ELR (cell line): ENCODE measurements around the gene SLC24A5.
A peak's percentile ranks its signal among the peaks of the same experiment; 100 is the strongest.

ENCODE experiments used
- DNase-seq: peaks from one replicate; pipeline ENCODE4 v3.0.0-alpha.2; 2015; ENCODE audit warnings: low read depth

SLC24A5 gene

DNA sequence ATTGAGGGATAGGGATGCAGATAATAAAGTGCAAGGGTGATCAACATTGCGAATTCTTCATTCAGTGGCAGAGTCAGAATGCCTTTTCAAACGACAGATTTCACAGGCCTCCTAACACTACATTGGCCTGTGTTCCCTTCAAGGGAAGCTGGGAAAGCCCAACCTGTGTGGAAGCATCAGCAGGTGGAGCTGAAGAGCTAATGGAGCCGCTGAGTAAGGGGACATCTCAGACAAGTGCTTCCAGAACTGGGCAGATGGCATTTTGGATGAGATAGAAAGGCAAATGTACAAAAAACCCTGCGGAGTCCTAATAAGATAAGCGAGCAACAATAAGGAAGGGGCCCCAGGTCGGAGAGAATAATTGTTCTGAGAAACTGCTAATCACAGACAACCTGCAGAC is 8.5 kb upstream of the SLC24A5 start:
- peak; percentile 44 for DNase-seq

GRCh38 chr15:48119277-48119676 is 1.5 kb upstream of the SLC24A5 start:
- peak; percentile 8 for DNase-seq

- DNase-seq = no peak
Measured at GRCh38 chr15:48121849-48122248, 1.1 kb downstream of the SLC24A5 start.

- DNase-seq = no peak
Measured at GRCh38 chr15:48126667-48127355, 6.0 kb downstream of the SLC24A5 start.

- DNase-seq = no peak
Measured at GRCh38 chr15:48131324-48131723, 10.5 kb downstream of the SLC24A5 start.

- DNase-seq = no peak
Measured at GRCh38 chr15:48132874-48133273, 12.1 kb downstream of the SLC24A5 start.

- peak; percentile 47 for DNase-seq
Measured at GRCh38 chr15:48143856-48144255, 23.1 kb downstream of the SLC24A5 start.

GRCh38 chr15:48144889-48145288 is 24.1 kb downstream of the SLC24A5 start:
- DNase-seq = peak; percentile 13

DNA sequence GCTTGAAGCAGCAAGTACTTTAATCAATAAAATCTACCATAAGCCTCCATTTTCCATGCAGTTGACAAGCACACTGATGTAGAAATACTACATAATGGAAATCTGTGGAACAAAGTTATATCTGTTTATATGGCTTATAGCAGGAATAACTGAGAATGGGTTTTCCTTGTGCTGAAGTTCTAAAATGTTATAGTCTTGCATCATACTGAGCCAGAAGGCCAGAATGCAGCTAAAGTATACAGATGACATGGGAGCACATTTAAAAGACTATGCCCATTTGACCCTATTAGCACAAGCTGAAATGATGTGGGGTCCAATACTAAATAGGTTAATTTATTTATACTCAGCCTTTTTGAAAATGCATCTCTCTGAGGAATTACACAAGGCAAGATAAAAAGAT is 25.1 kb downstream of the SLC24A5 start:
- DNase-seq = no peak

- DNase-seq = peak; percentile 14
Measured at GRCh38 chr15:48147358-48147757, 26.6 kb downstream of the SLC24A5 start.

DNA sequence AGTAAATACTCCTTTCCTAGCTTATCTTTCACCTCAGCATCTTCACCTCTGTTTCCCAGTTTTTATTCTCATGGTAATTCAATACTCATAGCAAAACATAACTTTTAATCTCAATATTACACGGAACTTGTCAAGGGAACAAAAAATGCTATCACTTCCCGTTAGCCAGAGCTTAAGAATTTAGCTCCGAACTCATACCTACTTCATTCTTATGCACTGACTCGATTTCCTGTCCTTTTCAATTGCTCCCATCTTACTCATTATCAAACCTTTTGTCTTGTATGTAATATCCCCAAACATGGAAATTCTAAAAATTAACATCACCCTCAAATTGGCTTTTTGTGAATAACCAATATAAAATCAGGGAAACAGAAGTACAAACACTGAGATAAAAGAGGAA is 29.1 kb downstream of the SLC24A5 start:
- peak; percentile 91 for DNase-seq

GRCh38 chr15:48153526-48153925 is 32.7 kb downstream of the SLC24A5 start:
- no peak for DNase-seq

DNA sequence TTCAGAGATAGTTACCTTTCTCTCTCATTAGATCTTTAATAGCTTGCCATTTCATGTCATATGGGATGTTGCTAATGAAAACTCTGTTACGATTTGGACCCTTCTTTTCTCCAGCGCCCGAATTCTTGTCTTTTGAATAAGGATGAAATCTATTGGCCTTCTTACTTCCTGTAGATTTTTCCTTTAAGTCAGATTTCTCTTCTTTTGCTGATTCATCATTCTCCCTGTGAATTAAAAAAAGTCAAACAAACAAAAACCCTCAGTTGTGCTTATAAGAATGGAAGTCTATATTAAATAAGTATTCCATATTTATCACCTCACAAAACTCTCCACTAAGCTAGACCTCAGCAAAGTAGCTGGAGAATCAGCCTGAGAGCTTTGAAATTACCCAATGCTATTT is 47.8 kb downstream of the SLC24A5 start:
- no peak for DNase-seq

DNA sequence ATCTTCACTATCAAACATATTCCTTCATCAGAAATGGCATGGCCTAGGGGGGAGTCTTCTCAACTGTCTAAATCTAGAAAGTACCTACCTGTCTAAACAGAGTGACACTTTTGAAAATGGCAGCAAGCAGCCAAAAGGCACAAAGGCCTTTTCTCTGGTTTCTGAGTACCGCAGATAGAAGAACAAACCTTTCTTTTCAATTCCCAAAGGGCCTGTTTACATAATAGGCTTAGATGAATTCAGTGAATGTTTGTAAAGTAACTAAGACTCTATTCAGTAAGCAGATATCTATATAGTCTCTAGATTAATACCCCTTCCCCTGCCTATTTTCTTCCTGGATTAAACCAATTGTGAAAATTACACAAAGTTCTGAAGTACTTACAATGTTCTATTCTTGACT is 50.2 kb downstream of the SLC24A5 start:
- no peak for DNase-seq

- no peak for DNase-seq
Measured at GRCh38 chr15:48175126-48175525, 54.3 kb downstream of the SLC24A5 start.

- peak; percentile 52 for DNase-seq
Measured at GRCh38 chr15:48176112-48176511, 55.3 kb downstream of the SLC24A5 start.

DNA sequence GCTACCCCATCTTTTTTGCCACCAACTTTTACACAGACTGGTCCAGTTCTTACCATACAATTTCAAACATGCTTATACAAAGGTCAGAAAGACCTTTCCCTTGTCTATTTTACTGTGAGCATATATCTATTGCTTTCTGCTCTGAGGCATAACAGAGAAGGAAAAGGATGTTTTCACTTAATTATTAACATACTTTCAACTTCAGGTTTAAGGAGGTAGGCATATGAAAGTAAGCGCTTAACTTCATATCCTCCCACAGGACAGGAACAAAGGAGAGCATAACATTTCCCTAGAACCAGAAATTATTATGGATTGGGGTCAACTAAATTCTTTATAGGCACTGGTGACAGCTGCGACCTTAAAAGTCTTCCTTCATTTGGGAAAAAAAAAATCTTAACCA is 56.2 kb downstream of the SLC24A5 start:
- DNase-seq = no peak

- DNase-seq = peak; percentile 68
Measured at GRCh38 chr15:48177383-48177765, 56.6 kb downstream of the SLC24A5 start.

GRCh38 chr15:48177766-48178647 is 57.2 kb downstream of the SLC24A5 start, which contains the start of gene MYEF2:
TSS of gene MYEF2 (minus strand) at chr15:48178295. CDS start at chr15:48178237, 58 bp downstream.
- peak; percentile 76 for DNase-seq

DNA sequence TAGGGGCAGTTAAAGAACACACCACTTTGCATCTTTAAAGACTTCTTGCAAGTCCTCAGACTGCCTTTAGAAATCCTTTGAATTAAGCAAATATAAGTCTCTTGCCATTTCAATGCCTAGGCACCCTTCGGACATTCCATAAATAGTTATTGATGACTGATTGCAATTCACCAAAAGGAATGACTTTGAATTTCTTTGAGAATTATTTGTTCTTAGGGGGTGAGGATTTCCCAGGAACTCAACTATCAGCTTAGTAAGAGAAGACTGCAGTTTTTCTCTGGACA is 57.8 kb downstream of the SLC24A5 start:
- peak; percentile 7 for DNase-seq

- DNase-seq = no peak
Measured at GRCh38 chr15:48182749-48183148, 62.0 kb downstream of the SLC24A5 start.

DNA sequence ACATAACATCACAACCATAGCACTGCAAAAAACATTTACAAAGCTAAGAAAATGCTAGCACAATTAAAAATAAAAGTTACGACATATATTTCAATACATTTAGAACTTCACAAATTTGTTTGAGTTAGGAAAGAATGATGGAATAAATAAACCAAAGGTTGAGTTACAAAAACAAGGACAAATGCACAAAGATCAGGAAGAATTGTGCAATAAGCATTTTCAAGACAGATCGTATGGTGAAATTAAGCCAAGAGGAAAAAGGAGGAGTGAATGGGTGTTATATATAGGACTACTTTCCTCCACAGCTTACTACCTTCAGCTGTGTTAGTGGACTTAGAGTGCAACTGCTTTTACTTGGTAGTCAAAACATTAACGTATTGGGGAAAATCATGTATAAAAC is 64.7 kb downstream of the SLC24A5 start:
- no peak for DNase-seq

GRCh38 chr15:48186271-48186670 is 65.5 kb downstream of the SLC24A5 start:
- DNase-seq = no peak
